ENCODE data around the gene OR2L2.

- TF ChIP-seq RARB (CRISPR knock-in tag; IDR thresholded peaks at IDR 0.05) (no peak), ISL1 (CRISPR knock-in tag; IDR thresholded peaks at IDR 0.05) (no peak), ZNF8 (CRISPR knock-in tag; IDR thresholded peaks at IDR 0.05) (no peak), PPARA (CRISPR knock-in tag; IDR thresholded peaks at IDR 0.05; ENCODE audit: borderline replicate concordance) (no peak), ZFP30 (CRISPR knock-in tag; IDR thresholded peaks at IDR 0.05) (no peak)
Observed at GRCh38 chr1:248000169-248000568, 29.7 kb upstream of the OR2L2 start.

All from SK-N-SH treated with all-trans-retinoic acid at 6 μM for 48 hours (cell line).